SIG-M5 treated with dmso at 0.1 percent for 504 hours (cell line): ENCODE data around the gene AMT.
A peak's percentile ranks its signal among the peaks of the same experiment; 100 is the strongest.
"Not testable (repeated sequence)": the region's sequence is repeated elsewhere in the genome, so short reads cannot be mapped to it uniquely, and the experiment has no call there.

Experiments
- DNase-seq: peaks from one replicate; lab custom pipeline; 2025; ENCODE audit not compliant: unreplicated experiment; lab: John Stamatoyannopoulos, UW

AMT gene

GRCh38 chr3:49391310-49391709 lies 31.0 kb downstream of the AMT start:
- not testable (repeated sequence) for DNase-seq

GRCh38 chr3:49389297-49389696 lies 33.0 kb downstream of the AMT start:
- DNase-seq: no peak

GRCh38 chr3:49388289-49388820 lies 33.9 kb downstream of the AMT start:
- no peak for DNase-seq

- DNase-seq: no peak
Observed at GRCh38 chr3:49387721-49388120, 34.6 kb downstream of the AMT start.

- peak; percentile 87 for DNase-seq
Observed at GRCh38 chr3:49386056-49386756, 36.1 kb downstream of the AMT start.

- no peak for DNase-seq
Observed at GRCh38 chr3:49385617-49386016, 36.7 kb downstream of the AMT start.

GRCh38 chr3:49383387-49383786 lies 38.9 kb downstream of the AMT start:
- no peak for DNase-seq

GRCh38 chr3:49378249-49378895 lies 43.9 kb downstream of the AMT start:
- DNase-seq: no peak

- DNase-seq: peak; percentile 75
Observed at GRCh38 chr3:49377483-49377882, 44.8 kb downstream of the AMT start.

- no peak for DNase-seq
Observed at GRCh38 chr3:49371946-49372345, 50.3 kb downstream of the AMT start.

GRCh38 chr3:49370585-49371290 lies 51.5 kb downstream of the AMT start:
- no peak for DNase-seq
